Lower leg skin (tissue), 3 donors: Measurements from ENCODE around the gene CORO1C.
"Not testable (repeated sequence)": the region's sequence is repeated elsewhere in the genome, so short reads cannot be mapped to it uniquely, and the experiment has no call there.

Source experiments
- POLR2A ChIP-seq, 2 donors: fragments of 450-650 bp; IDR thresholded peaks; one replicate each; pipeline ENCODE4 v1.6.1; 2016 to 2017; ENCODE audit warnings: antibody characterized with exemption in 2 of 2, mild to moderate bottlenecking in 1 of 2, moderate library complexity in 1 of 2
- TF ChIP-seq, protein P1 (sequence below), 3 donors: fragments of 450-650 bp; IDR thresholded peaks; one replicate each; pipeline ENCODE4 v1.5.1; 2016; ENCODE audit warnings: antibody characterized with exemption in 3 of 3, mild to moderate bottlenecking in 3 of 3, moderate library complexity in 2 of 3

DNA sequence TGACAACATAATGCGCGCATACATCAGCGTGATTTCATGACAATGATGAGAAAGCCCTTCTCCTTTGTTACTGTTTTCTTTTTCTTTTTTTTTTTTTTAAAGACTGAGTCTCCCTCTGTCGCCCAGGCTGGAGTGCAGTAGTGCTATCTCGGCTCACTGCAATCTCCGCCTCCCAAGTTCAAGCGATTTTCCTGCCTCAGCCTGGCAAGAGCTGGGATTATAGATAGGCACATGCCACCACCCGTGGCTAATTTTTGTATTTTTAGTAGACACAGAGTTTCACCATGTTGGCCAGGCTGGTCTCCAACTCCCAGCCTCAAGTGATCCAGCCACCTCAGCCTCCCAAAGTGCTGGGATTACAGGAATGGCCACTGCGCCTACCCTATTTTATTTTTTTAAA, 76.7 kb downstream of the CORO1C start:
- TF ChIP-seq, protein P1, sequence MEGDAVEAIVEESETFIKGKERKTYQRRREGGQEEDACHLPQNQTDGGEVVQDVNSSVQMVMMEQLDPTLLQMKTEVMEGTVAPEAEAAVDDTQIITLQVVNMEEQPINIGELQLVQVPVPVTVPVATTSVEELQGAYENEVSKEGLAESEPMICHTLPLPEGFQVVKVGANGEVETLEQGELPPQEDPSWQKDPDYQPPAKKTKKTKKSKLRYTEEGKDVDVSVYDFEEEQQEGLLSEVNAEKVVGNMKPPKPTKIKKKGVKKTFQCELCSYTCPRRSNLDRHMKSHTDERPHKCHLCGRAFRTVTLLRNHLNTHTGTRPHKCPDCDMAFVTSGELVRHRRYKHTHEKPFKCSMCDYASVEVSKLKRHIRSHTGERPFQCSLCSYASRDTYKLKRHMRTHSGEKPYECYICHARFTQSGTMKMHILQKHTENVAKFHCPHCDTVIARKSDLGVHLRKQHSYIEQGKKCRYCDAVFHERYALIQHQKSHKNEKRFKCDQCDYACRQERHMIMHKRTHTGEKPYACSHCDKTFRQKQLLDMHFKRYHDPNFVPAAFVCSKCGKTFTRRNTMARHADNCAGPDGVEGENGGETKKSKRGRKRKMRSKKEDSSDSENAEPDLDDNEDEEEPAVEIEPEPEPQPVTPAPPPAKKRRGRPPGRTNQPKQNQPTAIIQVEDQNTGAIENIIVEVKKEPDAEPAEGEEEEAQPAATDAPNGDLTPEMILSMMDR (IDR thresholded peaks at IDR 0.05): not testable (repeated sequence)
- TF ChIP-seq POLR2A (IDR thresholded peaks at IDR 0.05): not testable (repeated sequence)
